Right lobe of liver (tissue), 6 donors: ENCODE data around the gene ADAMTS3. TPM values are rescaled to one million over a fixed set of nuclear protein-coding genes. Genes with fewer than 3 reads are reported as not detected.

Experiments
- ATAC-seq, 4 donors: fragments of 200-7000 bp; cut with Tn5 transposase; one replicate each; pipeline ENCODE4 v1.9.1; 2020; ENCODE audit warnings: mild to moderate bottlenecking in 4 of 4, moderate library complexity in 4 of 4
- DNase-seq, 3 donors: peaks; one replicate each; pipeline ENCODE4 v3.0.0-alpha.2; 2020
- H3K27ac ChIP-seq, 3 donors: fragments of 200-600 bp; one replicate each; pipeline ENCODE4 v1.8.0; 2022
- H3K27me3 ChIP-seq, 2 donors: fragments of 200-600 bp; one replicate each; pipeline ENCODE4 v1.8.0; 2022
- H3K36me3 ChIP-seq, 4 donors: fragments of 200-600 bp; sonication (generic) in 1 of 4; one replicate each; pipeline versions ENCODE4 v1.5.1 to v1.8.0; 2017 to 2022; ENCODE audit warnings: control low read depth in 1 of 4
- H3K4me1 ChIP-seq, 4 donors: fragments of 200-600 bp; sonication (generic) in 1 of 4; one replicate each; pipeline versions ENCODE4 v1.5.1 to v1.8.0; 2017 to 2022; ENCODE audit warnings: control low read depth in 1 of 4
- H3K4me3 ChIP-seq, 3 donors: fragments of 200-600 bp; one replicate each; pipeline ENCODE4 v1.8.0; 2022
- H3K9me3 ChIP-seq, 4 donors: fragments of 200-600 bp; sonication (generic) in 1 of 4; one replicate each; pipeline versions ENCODE4 v1.5.1 to v1.8.0; 2017 to 2022; ENCODE audit warnings: control low read depth in 1 of 4
- CTCF ChIP-seq, 4 donors: fragments of 200-600 bp in 3 of 4; fragments of 450-650 bp in 1 of 4; IDR thresholded peaks; one replicate each; pipeline versions ENCODE4 v1.5.1 to v1.8.0; 2016 to 2022; ENCODE audit warnings: antibody characterized with exemption in 4 of 4, mild to moderate bottlenecking in 2 of 4
- POLR2A ChIP-seq: fragments of 450-650 bp; IDR thresholded peaks from one replicate; pipeline ENCODE4 v1.6.1; 2017; ENCODE audit warnings: antibody characterized with exemption, mild to moderate bottlenecking
- WGBS: methylation state at CpG from one replicate; pipeline ENCODE4 v1.1.6; 2018; ENCODE audit warnings: low coverage, low lambda C conversion rate; ENCODE audit not compliant: insufficient coverage; ENCODE audit errors: missing lambda C conversion rate; 5-methylcytosine and 5-hydroxymethylcytosine counted together
- intact Hi-C, 2 donors: fragments of 100-400 bp; cut with DNase I; formaldehyde crosslinking; loops; one replicate each; pipeline versions ENCODE4 v1.11.2 to v1.14.1; 2022
- total RNA-seq, 6 experiments: library from RNA; depleted of rRNA in 2 of 6; stranded (reverse); fragments of >200 nt in 2 of 6; fragmentation: NEBNext Ultra II Directional in 3 of 6; extraction: Animal tissue kit (Norgen Biotek cat#: 25700) in 3 of 6; gene quantifications; one replicate each; pipeline versions ENCODE4 v1.1.0 to v1.2.4, GENCODE V29; 2016 to 2023
- donor health status: DM: no; HTN: yes; CAD: no.
- donor health status: DM: no; HTN: no; CAD: no.
- donor health status: DM: no; HTN: no; CAD: no.
- donor health status: DM: no; HTN: yes; CAD: no.
- donor health status: DM: no; HTN: yes; CAD: no.

ADAMTS3 gene
- total RNA-seq, 6 experiments from 2014 or later: 0.12 to 0.64 (median 0.42) TPM

- TF ChIP-seq CTCF (IDR thresholded peaks at IDR 0.05): no peak
- TF ChIP-seq POLR2A: no peak
- Histone ChIP-seq H3K4me3 (no peak overlapping the region), H3K36me3 (no peaks in the 10 kb centered on the region), H3K4me1 (peaks cover 0 to 29% (median 0%) of the 10 kb centered on the region in 4 donors), H3K9me3 (no peaks in the 10 kb centered on the region), H3K27me3 (no peaks in the 10 kb centered on the region), H3K27ac (no peak overlapping the region)
- intact Hi-C loops: no loop called here
- DNase-seq: peak; percentile 59 to 80 (median 64)
- 51% methylated on average over 3 of the region's 6 CpGs for WGBS
- peak; percentile 77 to 92 (median 88) for ATAC-seq
Observed at GRCh38 chr4:72312032-72312650, 256.9 kb downstream of the ADAMTS3 start.

- Histone ChIP-seq H3K27me3 (no peaks in the 10 kb centered on the region), H3K27ac (no peak overlapping the region), H3K36me3 (no peaks in the 10 kb centered on the region), H3K4me1 (peaks cover 0 to 29% (median 0%) of the 10 kb centered on the region in 4 donors), H3K9me3 (no peaks in the 10 kb centered on the region), H3K4me3 (no peak overlapping the region)
- WGBS: 77% methylated on average over 3 of the region's 3 CpGs
- no peak for DNase-seq
- intact Hi-C loops: no loop called here
- TF ChIP-seq POLR2A: no peak
- TF ChIP-seq CTCF (IDR thresholded peaks at IDR 0.05): no peak
- ATAC-seq: no peak
Observed at GRCh38 chr4:72311291-72311690, 257.7 kb downstream of the ADAMTS3 start.

GRCh38 chr4:72305620-72306019, 263.4 kb downstream of the ADAMTS3 start:
- Histone ChIP-seq H3K4me1 (no peaks in the 10 kb centered on the region), H3K4me3 (no peak overlapping the region), H3K9me3 (no peaks in the 10 kb centered on the region), H3K27ac (no peak overlapping the region), H3K27me3 (no peaks in the 10 kb centered on the region), H3K36me3 (no peaks in the 10 kb centered on the region)
- ATAC-seq: no peak
- TF ChIP-seq POLR2A (no peak), CTCF (IDR thresholded peaks at IDR 0.05) (no peak)
- intact Hi-C loops: no loop called here
- no peak for DNase-seq
- WGBS: 88% methylated on average over 9 of the region's 9 CpGs

GRCh38 chr4:72305080-72305479, 263.9 kb downstream of the ADAMTS3 start:
- no peaks in the 10 kb centered on the region for H3K36me3 ChIP-seq
- DNase-seq (no peak), ATAC-seq (no peak)
- H3K9me3 ChIP-seq: no peaks in the 10 kb centered on the region
- no peaks in the 10 kb centered on the region for H3K4me1 ChIP-seq
- no peaks in the 10 kb centered on the region for H3K27me3 ChIP-seq
- H3K4me3 ChIP-seq: no peak overlapping the region
- no peak overlapping the region for H3K27ac ChIP-seq
- TF ChIP-seq POLR2A (no peak), CTCF (IDR thresholded peaks at IDR 0.05) (no peak)
- intact Hi-C loops: no loop called here
- WGBS: 78% methylated on average over 4 of the region's 4 CpGs
